ENCODE results near the gene TWSG1. TPM values are rescaled to one million over a fixed set of nuclear protein-coding genes. Genes with fewer than 3 reads are reported as not detected.
"Not testable (repeated sequence)": the region's sequence is repeated elsewhere in the genome, so short reads cannot be mapped to it uniquely, and the experiment has no call there.

The TWSG1 gene
- total and polyA plus RNA-seq, 9 donors = 36.5 to 66.1 (median 47.9) TPM

- peaks cover 4% of the 10 kb centered on the region for H3K4me1 ChIP-seq (ENCODE audit: insufficient read depth)
- H3K27me3 ChIP-seq = no peaks in the 10 kb centered on the region
- no peak overlapping the region for H3K4me3 ChIP-seq
- H3K9me3 ChIP-seq = no peaks in the 10 kb centered on the region
- DNase-seq = no peak
- TF ChIP-seq CTCF (IDR thresholded peaks at IDR 0.05) (no peak), EP300 (IDR thresholded peaks at IDR 0.05) (no peak), POLR2A (IDR thresholded peaks at IDR 0.05) (no peak)
- no peak overlapping the region for H3K27ac ChIP-seq
- intact Hi-C loops (cut with DNase I) = loop anchor here in 1 of 4 donors (2.0 kb wide), 1 partner anchor 14 kb away; no protein-coding TSS in a partner anchor
- WGBS, 3 donors = 66 to 77% (median 74%) methylated on average over 9 of the region's 9 CpGs
- no peaks in the 10 kb centered on the region for H3K36me3 ChIP-seq
Observed at GRCh38 chr18:9421096-9421900, 86.7 kb downstream of the TWSG1 start.

GRCh38 chr18:9421901-9422327 is 87.3 kb downstream of the TWSG1 start:
- DNase-seq = no peak
- TF ChIP-seq CTCF (IDR thresholded peaks at IDR 0.05) (no peak), EP300 (IDR thresholded peaks at IDR 0.05) (no peak), POLR2A (IDR thresholded peaks at IDR 0.05) (no peak)
- Histone ChIP-seq H3K4me1 (ENCODE audit: insufficient read depth) (peaks cover 4% of the 10 kb centered on the region), H3K36me3 (no peaks in the 10 kb centered on the region), H3K4me3 (no peak overlapping the region), H3K9me3 (no peaks in the 10 kb centered on the region), H3K27ac (no peak overlapping the region), H3K27me3 (no peaks in the 10 kb centered on the region)
- intact Hi-C loops (cut with DNase I) = loop anchor here in 1 of 4 donors (2.0 kb wide), 1 partner anchor 15 kb away; no protein-coding TSS in a partner anchor
- WGBS, 3 donors = 88 to 93% (median 92%) methylated on average over 7 of the region's 7 CpGs

GRCh38 chr18:9422816-9423519 is 88.4 kb downstream of the TWSG1 start:
- DNase-seq = no peak
- intact Hi-C loops (cut with DNase I) = no loop called here
- no peaks in the 10 kb centered on the region for H3K4me1 ChIP-seq (ENCODE audit: insufficient read depth)
- no peak overlapping the region for H3K4me3 ChIP-seq
- H3K36me3 ChIP-seq = no peaks in the 10 kb centered on the region
- H3K9me3 ChIP-seq = no peaks in the 10 kb centered on the region
- TF ChIP-seq CTCF (IDR thresholded peaks at IDR 0.05) (no peak), POLR2A (IDR thresholded peaks at IDR 0.05) (no peak), EP300 (IDR thresholded peaks at IDR 0.05) (no peak)
- H3K27ac ChIP-seq = no peak overlapping the region
- H3K27me3 ChIP-seq = no peaks in the 10 kb centered on the region
- 96 to 98% (median 97%) methylated on average over 6 of the region's 6 CpGs for WGBS, 3 donors

- H3K36me3 ChIP-seq; DNase-seq; H3K4me3 ChIP-seq; H3K27me3 ChIP-seq; intact Hi-C loops (cut with DNase I); H3K27ac ChIP-seq; H3K4me1 ChIP-seq (ENCODE audit: insufficient read depth); H3K9me3 ChIP-seq: not testable (repeated sequence)
- WGBS, 3 donors = 94 to 100% (median 97%) methylated on average over 1 of the region's 1 CpG
Observed at GRCh38 chr18:9423648-9424047, 89.1 kb downstream of the TWSG1 start.

GRCh38 chr18:9424235-9424634 is 89.7 kb downstream of the TWSG1 start:
- H3K36me3 ChIP-seq; H3K4me1 ChIP-seq (ENCODE audit: insufficient read depth); H3K4me3 ChIP-seq; H3K27me3 ChIP-seq; H3K9me3 ChIP-seq; intact Hi-C loops (cut with DNase I); H3K27ac ChIP-seq; DNase-seq: not testable (repeated sequence)
- 85 to 94% (median 91%) methylated on average over 5 of the region's 5 CpGs for WGBS, 3 donors
